GM19372 (cell line): ENCODE data around the gene PHKA2.
"Not testable (repeated sequence)": the region's sequence is repeated elsewhere in the genome, so short reads cannot be mapped to it uniquely, and the experiment has no call there.

Source experiments
- ATAC-seq: cut with Tn5 transposase; IDR thresholded peaks from one replicate; pipeline ENCODE4 v1.9.1; 2021; ENCODE audit warnings: mild to moderate bottlenecking, low read depth, moderate library complexity; ENCODE audit not compliant: unreplicated experiment

The PHKA2 gene

GRCh38 chrX:18873189-18873791 lies 110.6 kb downstream of the PHKA2 start:
- no peak for ATAC-seq

GRCh38 chrX:18872621-18873020 lies 111.3 kb downstream of the PHKA2 start:
- no peak for ATAC-seq

DNA sequence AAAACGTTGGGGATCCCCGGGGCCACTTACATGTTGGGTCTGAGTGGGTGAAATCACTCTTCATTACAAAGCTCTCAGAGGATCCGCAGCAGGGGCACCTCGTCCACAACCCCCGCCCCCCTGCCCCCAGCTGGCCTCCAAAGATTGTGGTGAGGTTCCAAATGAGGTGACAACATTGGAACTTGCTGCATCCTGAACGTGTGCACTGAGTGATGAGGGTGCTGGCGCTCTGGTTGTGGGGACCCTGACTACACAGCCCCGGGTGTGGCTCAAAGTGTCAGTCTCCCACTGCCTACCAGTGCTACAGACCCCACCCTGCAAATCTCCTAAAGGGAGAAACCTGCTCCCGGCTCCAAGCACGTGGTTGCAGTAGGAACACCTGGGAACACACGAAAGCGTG lies 111.9 kb downstream of the PHKA2 start:
- ATAC-seq, result no peak

- no peak for ATAC-seq
Observed at GRCh38 chrX:18871161-18871890, 112.6 kb downstream of the PHKA2 start.

DNA sequence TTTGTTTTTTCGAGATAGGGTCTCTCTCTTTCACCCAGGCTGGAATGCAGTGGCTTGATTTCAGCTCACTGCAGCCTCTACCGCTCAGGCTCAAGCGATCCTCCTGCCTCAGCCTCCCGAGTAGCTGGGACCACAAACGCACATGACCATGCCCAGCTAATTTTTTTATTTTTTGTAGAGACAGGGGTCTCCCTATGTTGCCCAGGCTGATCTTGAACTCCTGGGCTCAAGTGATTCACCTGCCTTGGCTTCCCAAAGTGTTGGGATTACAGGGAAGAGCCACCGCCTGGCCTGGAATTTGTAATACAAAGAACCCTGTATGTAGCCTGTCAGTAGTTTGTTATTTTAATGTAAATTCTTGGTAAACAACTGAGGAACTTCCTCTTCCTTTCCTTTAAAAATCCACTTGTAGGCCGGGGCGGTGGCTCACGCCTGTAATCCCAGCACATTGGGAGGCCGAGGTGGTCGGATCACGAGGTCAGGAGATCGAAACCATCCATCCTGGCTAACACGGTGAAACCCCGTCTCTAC lies 119.5 kb downstream of the PHKA2 start:
- ATAC-seq, result no peak

DNA sequence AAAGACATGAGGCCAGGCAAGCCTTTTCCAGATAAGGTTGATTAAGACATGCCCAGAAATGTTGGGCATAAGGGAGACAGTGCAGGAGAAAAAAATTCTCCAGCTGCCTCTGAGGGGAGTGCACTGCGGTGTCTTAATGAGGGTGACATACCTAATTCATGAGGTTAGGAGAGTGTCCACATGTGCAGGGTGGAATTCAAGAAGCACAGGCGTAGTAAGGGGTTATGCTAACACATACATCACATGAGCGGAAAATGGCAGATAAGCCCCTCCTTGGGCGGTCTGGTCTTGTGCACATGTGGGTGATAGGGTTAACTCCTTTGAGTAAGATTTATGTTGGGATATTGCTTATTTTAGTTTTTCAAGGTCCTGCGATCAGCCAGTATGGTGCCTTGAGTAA lies 122.4 kb downstream of the PHKA2 start:
- ATAC-seq, result no peak

- no peak for ATAC-seq
Observed at GRCh38 chrX:18856645-18856997, 127.3 kb downstream of the PHKA2 start.

DNA sequence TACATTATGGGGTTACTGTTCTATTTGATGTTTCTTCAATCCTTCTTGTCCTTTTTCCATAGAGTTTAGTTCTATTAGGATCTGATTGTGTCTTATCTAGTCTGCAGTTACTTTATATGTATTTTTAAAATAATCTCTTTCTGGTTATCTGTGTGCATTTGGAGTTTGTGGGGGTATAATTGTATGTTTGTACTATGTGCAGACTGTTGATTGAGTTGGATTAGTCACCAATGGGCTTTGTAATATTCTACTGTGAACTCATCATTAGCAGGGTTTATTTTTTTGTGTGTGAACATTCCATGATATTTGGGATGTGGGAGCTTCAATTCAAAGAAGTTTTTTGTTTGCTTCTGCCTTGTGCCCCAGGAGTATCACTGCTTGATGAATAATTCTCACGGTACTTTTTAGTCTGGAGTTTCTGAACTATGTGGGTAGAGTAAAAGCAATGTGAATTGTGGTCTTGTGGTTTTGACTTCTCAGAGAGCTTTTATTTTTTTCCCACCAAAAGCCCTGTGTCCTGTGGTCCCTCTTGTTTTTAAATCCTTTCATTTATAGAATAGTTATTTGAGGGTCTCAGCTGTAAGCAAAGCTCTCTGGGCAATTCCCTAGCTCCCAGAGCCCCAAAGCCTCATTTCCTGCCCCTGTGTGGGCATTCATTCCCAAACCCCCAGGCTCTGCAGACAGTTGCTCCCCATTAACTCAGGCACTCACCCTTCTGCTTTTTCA lies 127.8 kb downstream of the PHKA2 start:
- ATAC-seq, result peak; percentile 63

- not testable (repeated sequence) for ATAC-seq
Observed at GRCh38 chrX:18847901-18848300, 136.0 kb downstream of the PHKA2 start.
